Mucosa of stomach (tissue), 1 donor: ENCODE results near the gene C17orf75.

Experiments
- H3K27me3 ChIP-seq: one replicate; pipeline ENCODE4 v1.7.0; 2013; ENCODE audit warnings: mild to moderate bottlenecking, low read length; ENCODE audit not compliant: control insufficient read depth, insufficient read depth
- H3K36me3 ChIP-seq: one replicate; pipeline ENCODE4 v1.7.0; 2013; ENCODE audit warnings: low read length; ENCODE audit not compliant: control insufficient read depth, insufficient read depth
- H3K4me1 ChIP-seq: one replicate; pipeline ENCODE4 v1.7.0; 2013; ENCODE audit warnings: mild to moderate bottlenecking, low read length; ENCODE audit not compliant: control insufficient read depth, insufficient read depth
- H3K4me3 ChIP-seq: one replicate; pipeline ENCODE4 v1.7.0; 2013; ENCODE audit warnings: low read length
- H3K9ac ChIP-seq: one replicate; pipeline ENCODE4 v1.7.0; 2013; ENCODE audit warnings: mild to moderate bottlenecking, low read length, moderate library complexity
- H3K9me3 ChIP-seq: one replicate; pipeline ENCODE4 v1.7.0; 2013; ENCODE audit warnings: mild to moderate bottlenecking, low read length, moderate library complexity; ENCODE audit not compliant: control insufficient read depth
- donor health status: Pancreatic carcinoma.

Gene C17orf75

DNA sequence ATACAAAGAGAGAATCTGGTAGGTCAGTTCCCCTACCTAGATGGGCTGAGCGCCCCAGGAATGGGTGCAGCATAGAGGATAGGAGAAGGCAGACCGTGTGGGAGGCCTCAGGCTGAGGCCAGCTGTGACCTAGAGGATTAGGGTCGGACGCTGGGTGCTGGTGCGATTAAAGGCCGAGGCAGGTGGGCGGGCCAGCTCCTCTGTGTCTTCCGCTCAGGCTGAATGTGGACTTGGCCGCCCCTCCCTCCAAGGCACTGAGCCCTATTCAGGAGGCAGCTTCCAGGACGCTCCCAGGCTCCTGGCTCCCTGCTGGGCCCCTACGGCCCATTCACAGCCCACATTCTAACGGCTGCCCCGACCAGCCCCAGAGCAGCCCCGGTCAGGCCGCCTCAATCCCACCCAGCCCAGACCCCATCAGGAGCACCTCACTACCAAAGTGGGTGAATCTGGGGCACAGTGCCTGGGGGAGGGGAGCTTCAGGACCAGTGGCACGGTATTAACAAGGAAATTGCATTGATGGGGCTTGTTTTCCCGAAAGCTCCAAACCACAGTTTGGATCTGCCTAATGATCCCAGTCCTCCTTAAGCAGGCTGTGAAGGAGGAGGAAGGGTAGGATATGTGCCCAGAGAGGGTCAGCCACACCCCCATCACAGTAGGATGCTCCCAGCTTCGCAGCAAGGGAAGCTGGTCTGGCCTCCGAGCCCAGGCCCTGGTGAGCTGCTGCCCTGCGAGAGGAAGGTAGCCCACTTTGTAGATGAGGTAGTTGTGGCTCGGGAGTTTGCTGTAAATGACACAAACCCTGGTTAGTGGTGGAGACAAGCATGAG lies 61.9 kb downstream of the C17orf75 start:
- Histone ChIP-seq H3K9me3 (no peaks in the 10 kb centered on the region), H3K4me1 (no peaks in the 10 kb centered on the region), H3K9ac (no peak overlapping the region), H3K4me3 (no peak overlapping the region), H3K36me3 (no peaks in the 10 kb centered on the region), H3K27me3 (peaks cover 8% of the 10 kb centered on the region)

DNA sequence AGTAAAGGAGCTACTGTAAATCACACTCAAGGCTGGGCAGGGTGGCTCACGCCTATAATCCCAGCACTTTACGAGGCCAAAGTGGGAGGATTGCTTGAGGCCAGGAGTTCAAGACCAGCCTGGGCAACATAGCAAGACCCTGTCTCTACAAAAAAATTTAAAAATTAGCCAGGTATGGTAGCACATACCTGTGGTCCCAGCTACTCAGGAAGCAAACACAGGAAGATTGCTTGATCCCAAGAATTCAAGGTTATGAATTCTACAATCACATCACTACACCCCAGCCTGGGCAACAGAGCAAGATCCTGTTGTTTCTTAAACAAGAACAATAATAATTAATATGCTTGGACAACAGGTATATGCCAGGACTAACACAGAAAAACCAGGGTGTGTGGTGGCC lies 63.2 kb downstream of the C17orf75 start:
- Histone ChIP-seq H3K36me3 (no peaks in the 10 kb centered on the region), H3K27me3 (peaks cover 17% of the 10 kb centered on the region)

More for the DNA sequence above, 63.2 kb downstream of the C17orf75 start:
- H3K4me3 ChIP-seq, result no peak overlapping the region
- H3K9me3 ChIP-seq, result no peaks in the 10 kb centered on the region
- H3K9ac ChIP-seq, result no peak overlapping the region
- no peaks in the 10 kb centered on the region for H3K4me1 ChIP-seq
